IMR-90 (cell line): ENCODE measurements around the gene TBL3. TPM values are rescaled to one million over a fixed set of nuclear protein-coding genes. Genes with fewer than 3 reads are reported as not detected.

ENCODE experiments used
- ATAC-seq: fragments of 200-7000 bp; cut with Tn5 transposase; 2 replicates; pipeline ENCODE4 v1.9.1; 2020; ENCODE audit warnings: low read depth, mild to moderate bottlenecking, moderate library complexity
- BruUV-seq: library from RNA; stranded (reverse); fragments of 400-500 nt; replicated peaks from 2 replicates; lab custom pipeline; 2021; lab: Mats Ljungman, UMichigan
- CTCF ChIA-PET: fragments of 300-600 bp; formaldehyde crosslinking; extraction: SDS; loops from one replicate; lab custom pipeline; 2021; ENCODE audit warnings: antibody characterized with exemption; lab: Yijun Ruan, JAX
- POLR2A ChIA-PET: fragments of 300-600 bp; sonication (Branson Sonifier 250); formaldehyde crosslinking; loops from one replicate; lab custom pipeline; 2022; ENCODE audit warnings: antibody characterized with exemption; ENCODE audit not compliant: unreplicated experiment; lab: Charles Lee
- DNase-seq: peaks from one replicate; pipeline ENCODE4 v3.0.0; 2013
- H2AFZ ChIP-seq: replicated peaks from 2 replicates; pipeline ENCODE3; 2013; ENCODE audit warnings: low read length, mild to moderate bottlenecking; ENCODE audit not compliant: poor library complexity
- H2AK5ac ChIP-seq: 2 replicates; pipeline ENCODE4 v1.6.1; 2013; ENCODE audit warnings: low read depth, low read length, inconsistent platforms
- H2AK9ac ChIP-seq: replicated peaks from 2 replicates; pipeline ENCODE3; 2013; ENCODE audit warnings: mild to moderate bottlenecking, low read depth, low read length, moderate library complexity; ENCODE audit not compliant: poor library complexity
- H2BK120ac ChIP-seq: 2 replicates; pipeline ENCODE4 v1.6.1; 2013; ENCODE audit warnings: low read depth, low read length, inconsistent platforms
- H2BK15ac ChIP-seq: 3 replicates; pipeline ENCODE4 v1.6.1; 2013; ENCODE audit warnings: low read depth, low read length, inconsistent platforms
- H2BK20ac ChIP-seq: 2 replicates; pipeline ENCODE4 v1.6.1; 2013; ENCODE audit warnings: low read depth, mild to moderate bottlenecking, inconsistent platforms, low read length, moderate library complexity
- H2BK5ac ChIP-seq: 2 replicates; pipeline ENCODE4 v1.6.1; 2013; ENCODE audit warnings: mild to moderate bottlenecking, low read depth, low read length, inconsistent platforms; ENCODE audit not compliant: poor library complexity, severe bottlenecking
- H3K14ac ChIP-seq: replicated peaks from 2 replicates; pipeline ENCODE4 v1.6.1; 2013; ENCODE audit warnings: low read depth, low read length, inconsistent platforms
- H3K18ac ChIP-seq: 2 replicates; pipeline ENCODE4 v1.6.1; 2013; ENCODE audit warnings: low read depth, low read length, control low read depth
- H3K23ac ChIP-seq: 2 replicates; pipeline ENCODE4 v1.6.1; 2013; ENCODE audit warnings: low read depth, low read length, inconsistent platforms
- H3K27ac ChIP-seq: 2 replicates; pipeline ENCODE4 v1.5.1; 2013; ENCODE audit warnings: mild to moderate bottlenecking, control low read depth, low read length; ENCODE audit not compliant: insufficient read depth
- H3K27me3 ChIP-seq: 2 replicates; pipeline ENCODE4 v1.6.1; 2013; ENCODE audit warnings: low read length; ENCODE audit not compliant: control insufficient read depth, insufficient read depth
- H3K36me3 ChIP-seq: 2 replicates; pipeline ENCODE4 v1.6.1; 2013; ENCODE audit warnings: low read length, mixed read lengths; ENCODE audit not compliant: control insufficient read depth, insufficient read depth
- H3K4ac ChIP-seq: 2 replicates; pipeline ENCODE4 v1.6.1; 2013; ENCODE audit warnings: low read depth, low read length, inconsistent platforms
- H3K4me1 ChIP-seq: 2 replicates; pipeline ENCODE4 v1.6.1; 2013; ENCODE audit warnings: low read length, mixed read lengths; ENCODE audit not compliant: control insufficient read depth, insufficient read depth
- H3K4me2 ChIP-seq: 2 replicates; pipeline ENCODE4 v1.6.1; 2013; ENCODE audit warnings: low read depth, mild to moderate bottlenecking, control low read depth, low read length, moderate library complexity
- H3K4me3 ChIP-seq: 2 replicates; pipeline ENCODE4 v1.5.1; 2013; ENCODE audit warnings: low read depth, mild to moderate bottlenecking, control low read depth, low read length, moderate library complexity; ENCODE audit not compliant: insufficient read depth
- H3K56ac ChIP-seq: 2 replicates; pipeline ENCODE4 v1.6.1; 2013; ENCODE audit warnings: low read length, inconsistent platforms; ENCODE audit not compliant: insufficient read depth; ENCODE audit errors: extremely low read depth
- H3K79me1 ChIP-seq, 2 experiments: 2 replicates each; pipeline ENCODE4 v1.6.1; 2013; ENCODE audit warnings: low read length in 2 of 2, inconsistent platforms in 1 of 2, low read depth in 1 of 2
- H3K9ac ChIP-seq: 2 replicates; pipeline ENCODE4 v1.6.1; 2013; ENCODE audit warnings: low read depth, low read length, control low read depth
- H3K9me1 ChIP-seq: 2 replicates; pipeline ENCODE4 v1.6.1; 2013; ENCODE audit warnings: low read length, inconsistent platforms; ENCODE audit not compliant: insufficient read depth
- H3K9me3 ChIP-seq: 2 replicates; pipeline ENCODE4 v1.6.1; 2013; ENCODE audit warnings: low read length; ENCODE audit not compliant: control insufficient read depth, insufficient read depth
- H4K20me1 ChIP-seq: 2 replicates; pipeline ENCODE4 v1.6.1; 2013; ENCODE audit warnings: low read length, inconsistent platforms; ENCODE audit not compliant: insufficient read depth
- H4K5ac ChIP-seq: 2 replicates; pipeline ENCODE4 v1.6.1; 2013; ENCODE audit warnings: mild to moderate bottlenecking, low read depth, low read length, control low read depth
- H4K8ac ChIP-seq, 2 experiments: 2 replicates each; pipeline ENCODE4 v1.6.1; 2013; ENCODE audit warnings: low read depth in 2 of 2, low read length in 2 of 2, control low read depth in 1 of 2, inconsistent platforms in 1 of 2
- H4K91ac ChIP-seq: 2 replicates; pipeline ENCODE4 v1.6.1; 2013; ENCODE audit warnings: low read depth, low read length, inconsistent platforms; ENCODE audit not compliant: insufficient read depth
- CHD1 ChIP-seq: IDR thresholded peaks from 2 replicates; pipeline ENCODE4 v1.6.1; 2012; ENCODE audit warnings: low read depth, low read length, improper control_type of control experiment
- CTCF ChIP-seq: conservative IDR thresholded peaks from 2 replicates; pipeline ENCODE4 v1.5.1; 2012; ENCODE audit warnings: mild to moderate bottlenecking, low read depth, low read length, improper control_type of control experiment
- MXI1 ChIP-seq: IDR thresholded peaks from 2 replicates; pipeline ENCODE4 v1.6.1; 2012; ENCODE audit warnings: low read depth, mild to moderate bottlenecking, low read length, moderate library complexity, borderline replicate concordance
- NFE2L2 ChIP-seq: fragments of 150-350 bp; IDR thresholded peaks from 2 replicates; pipeline ENCODE4 v1.6.1; 2016; ENCODE audit warnings: low read depth, mild to moderate bottlenecking, low read length
- POLR2A ChIP-seq: IDR thresholded peaks from 2 replicates; pipeline ENCODE4 v1.6.1; 2012; ENCODE audit warnings: mild to moderate bottlenecking, low read depth, low read length
- RCOR1 ChIP-seq: IDR thresholded peaks from 2 replicates; pipeline ENCODE4 v1.6.1; 2012; ENCODE audit warnings: mild to moderate bottlenecking, low read length, improper control_type of control experiment; ENCODE audit not compliant: insufficient replicate concordance
- USF2 ChIP-seq: fragments of 150-350 bp; IDR thresholded peaks from 2 replicates; pipeline ENCODE4 v1.6.1; 2017; ENCODE audit warnings: mild to moderate bottlenecking, antibody characterized with exemption, low read length, low read depth
- WGBS, 2 experiments: methylation state at CpG; one replicate each; pipeline versions ENCODE4 v1.1.5 to v1.1.7; 2013; ENCODE audit warnings: missing lambda C conversion rate in 2 of 2; ENCODE audit not compliant: insufficient read length in 1 of 2; ENCODE audit errors: extremely low coverage in 2 of 2; 5-methylcytosine and 5-hydroxymethylcytosine counted together
- dilution Hi-C: fragments of 300-500 bp; cut with HindIII; formaldehyde crosslinking; loops from one replicate; pipeline ENCODE4 v1.14.3; 2018; ENCODE audit warnings: low sequenced_read_pairs; ENCODE audit not compliant: unreplicated experiment
- in situ Hi-C: fragments of 300-500 bp; cut with MboI; formaldehyde crosslinking; loops from 3 replicates; pipeline ENCODE4 v1.14.3; 2019; ENCODE audit warnings: low sequenced_read_pairs, inconsistent platforms, mixed read lengths
- intact Hi-C: fragments of 100-400 bp; cut with micrococcal nuclease; formaldehyde crosslinking; loops from 2 replicates; pipeline ENCODE4 v1.10.0; 2022
- polyA plus RNA-seq, 3 experiments: library from polyadenylated mRNA; depleted of rRNA; stranded (reverse); fragments of >200 nt; gene quantifications; 2 replicates each; pipeline ENCODE4 v1.2.3, GENCODE V29; 2012; ENCODE audit warnings: low replicate concordance in 1 of 3
- total RNA-seq: library from RNA; depleted of rRNA; stranded (reverse); fragments of >200 nt; gene quantifications from 2 replicates; pipeline ENCODE4 v1.2.3, GENCODE V29; 2012

The TBL3 gene
- total and polyA plus RNA-seq, 2 of the 4 experiments (the other 2 are of a cell fraction), result 38.5 to 60.8 TPM

GRCh38 chr16:1966460-1966859, 5.4 kb upstream of the TBL3 start, which contains the start of gene RNF151 (continued):
- no peak for TF ChIP-seq USF2
- no peak for TF ChIP-seq NFE2L2

- Histone ChIP-seq H2BK15ac (no peak overlapping the region), H2BK5ac (no peak overlapping the region), H3K9me3 (no peaks in the 10 kb centered on the region), H3K4me2 (no peak overlapping the region), H3K4me1 (peaks cover 11% of the 10 kb centered on the region), H3K9ac (no peak overlapping the region), H2BK20ac (no peak overlapping the region), H2AK5ac (no peak overlapping the region), H3K56ac (no peak overlapping the region), H3K27me3 (no peaks in the 10 kb centered on the region), H3K27ac (no peak overlapping the region), H3K18ac (no peak overlapping the region), H2AK9ac (no peak overlapping the region), H4K8ac (no peak overlapping the region), H4K20me1 (peaks cover 13% of the 10 kb centered on the region), H3K4me3 (no peak overlapping the region), H3K4ac (no peak overlapping the region), H3K14ac (no peak overlapping the region), H3K23ac (no peak overlapping the region), H4K91ac (no peak overlapping the region), H3K9me1 (peaks cover 3% of the 10 kb centered on the region; the same call in 1 of the 2 replicates), H3K36me3 (peaks cover 6% of the 10 kb centered on the region), H2BK120ac (no peak overlapping the region), H2AFZ (no peak overlapping the region), H3K79me1 (peaks cover 9 to 54% of the 10 kb centered on the region in 2 experiments), H4K5ac (no peak overlapping the region)
- WGBS, 2 experiments, result 97% methylated on average over 16 of the region's 41 CpGs; no CpG with 5 or more reads in 1 of the 2 experiments
- CTCF ChIA-PET, result no interaction called here
- intact Hi-C loops, result no loop called here
- no peak for DNase-seq
- in situ Hi-C loops, result no loop called here
- no peak for ATAC-seq
- TF ChIP-seq CHD1, result no peak
- TF ChIP-seq POLR2A, result no peak
- TF ChIP-seq CTCF, result no peak
- TF ChIP-seq MXI1, result no peak
- no peak for TF ChIP-seq RCOR1
- dilution Hi-C loops, result no loop called here
- no TSS peak for BruUV-seq
- POLR2A ChIA-PET, result no interaction called here
These were observed 3.5 kb upstream of the TBL3 start for GRCh38 chr16:1968146-1968953.
